A549 (cell line): ENCODE measurements around the gene RPL26. TPM values are rescaled to one million over a fixed set of nuclear protein-coding genes. Genes with fewer than 3 reads are reported as not detected.

Experiments
- ATAC-seq, 2 experiments: fragments of 200-7000 bp in 1 of 2; fragments of >200 bp in 1 of 2; cut with Nextera tagmentation in 1 of 2; cut with Tn5 transposase in 1 of 2; 3 replicates each; pipeline versions ENCODE4 v1.8.0 to v1.9.1; 2018 to 2020; ENCODE audit warnings: mild to moderate bottlenecking in 1 of 2, moderate library complexity in 1 of 2
- CTCF ChIA-PET: fragments of 300-600 bp; sonication (Branson Sonifier 250); formaldehyde crosslinking; extraction: SDS; loops from one replicate; lab custom pipeline; 2021; ENCODE audit warnings: antibody characterized with exemption, inconsistent platforms; lab: Yijun Ruan, JAX
- POLR2A ChIA-PET: fragments of 350-600 bp; formaldehyde crosslinking; extraction: SDS; loops from one replicate; lab custom pipeline; 2021; ENCODE audit warnings: antibody characterized with exemption, inconsistent platforms; lab: Yijun Ruan, JAX
- DNase-seq, 2 experiments: peaks; one replicate each; pipeline versions ENCODE4 v3.0.0 to v3.0.0-alpha.2; 2011 to 2016; ENCODE audit warnings: low read depth in 1 of 2, low spot score in 1 of 2
- FAIRE-seq: peaks from 2 replicates; lab custom pipeline; 2011; peaks lifted over from hg19 to GRCh38; lab: Jason Lieb, UNC
- H3K27ac ChIP-seq, 2 experiments: fragments of >200 bp; sonication (Bioruptor Twin); formaldehyde crosslinking; 3 replicates each; pipeline ENCODE4 v1.5.1; 2016 to 2017
- H3K4me1 ChIP-seq: fragments of >200 bp; sonication (Bioruptor Twin); formaldehyde crosslinking; 3 replicates; pipeline ENCODE4 v1.6.1; 2016
- H3K4me2 ChIP-seq: fragments of >200 bp; sonication (Bioruptor Twin); formaldehyde crosslinking; 3 replicates; pipeline ENCODE4 v1.6.1; 2016
- H3K4me3 ChIP-seq: fragments of >200 bp; sonication (Bioruptor Twin); formaldehyde crosslinking; 3 replicates; pipeline ENCODE4 v1.5.1; 2016
- H3K9me3 ChIP-seq: fragments of >200 bp; sonication (Bioruptor Twin); formaldehyde crosslinking; 3 replicates; pipeline ENCODE4 v1.6.1; 2016
- ATOH8 ChIP-seq: fragments of 250-450 bp; sonication (Bioruptor Pico); IDR thresholded peaks from 2 replicates; pipeline ENCODE4 v1.5.0; 2020; ENCODE audit warnings: low read depth, mild to moderate bottlenecking, moderate library complexity
- BHLHE40 ChIP-seq: IDR thresholded peaks from 2 replicates; pipeline ENCODE4 v1.6.1; 2012; ENCODE audit warnings: low read depth, low read length, inconsistent platforms
- CEBPB ChIP-seq, 2 experiments: fragments of >200 bp in 1 of 2; sonication (Bioruptor Twin) in 1 of 2; formaldehyde crosslinking in 1 of 2; IDR thresholded peaks; 2 replicates each; pipeline ENCODE4 v1.6.1; 2012 to 2016
- CHD4 ChIP-seq: fragments of 200-600 bp; sonication (generic); IDR thresholded peaks from 2 replicates; pipeline ENCODE4 v1.6.1; 2016; ENCODE audit warnings: antibody characterized with exemption, mild to moderate bottlenecking, borderline replicate concordance
- EHMT2 ChIP-seq: fragments of 200-600 bp; sonication (generic); IDR thresholded peaks from 2 replicates; pipeline ENCODE4 v1.6.1; 2016; ENCODE audit warnings: antibody characterized with exemption, low read depth, mild to moderate bottlenecking, moderate library complexity
- HES2 ChIP-seq: fragments of >200 bp; sonication (Bioruptor Twin); formaldehyde crosslinking; IDR thresholded peaks from 2 replicates; pipeline ENCODE4 v1.6.1; 2016
- HEYL ChIP-seq: fragments of 250-450 bp; sonication (Bioruptor Pico); IDR thresholded peaks from 2 replicates; pipeline ENCODE4 v1.8.0; 2021; ENCODE audit warnings: mild to moderate bottlenecking, moderate library complexity
- HMGXB4 ChIP-seq: fragments of 250-450 bp; sonication (Bioruptor Pico); IDR thresholded peaks from 2 replicates; pipeline ENCODE4 v1.5.0; 2021; ENCODE audit warnings: mild to moderate bottlenecking, moderate library complexity, borderline replicate concordance
- HOXA7 ChIP-seq: fragments of 250-450 bp; sonication (Bioruptor Pico); IDR thresholded peaks from 2 replicates; pipeline ENCODE4 v1.5.0; 2020; ENCODE audit warnings: mild to moderate bottlenecking, moderate library complexity
- JUN ChIP-seq, 2 experiments: fragments of >200 bp; sonication (Bioruptor Twin); formaldehyde crosslinking; IDR thresholded peaks; 2 replicates in 1 of 2; 3 replicates in 1 of 2; pipeline ENCODE4 v1.6.1; 2016 to 2017
- KDM1A ChIP-seq: fragments of 200-600 bp; sonication (generic); IDR thresholded peaks from 2 replicates; pipeline ENCODE4 v1.6.1; 2016; ENCODE audit warnings: low read depth, mild to moderate bottlenecking
- MAZ ChIP-seq: fragments of 150-350 bp; IDR thresholded peaks from 2 replicates; pipeline ENCODE4 v1.6.1; 2014; ENCODE audit warnings: antibody characterized with exemption, low read depth, low read length, borderline replicate concordance
- NFE2L2 ChIP-seq: fragments of 150-350 bp; conservative IDR thresholded peaks from 2 replicates; pipeline ENCODE4 v1.6.1; 2014; ENCODE audit warnings: low read length
- PBX3 ChIP-seq: IDR thresholded peaks from 2 replicates; pipeline ENCODE4 v1.6.1; 2012
- RCOR1 ChIP-seq: fragments of 150-350 bp; IDR thresholded peaks from 2 replicates; pipeline ENCODE4 v1.6.1; 2014; ENCODE audit warnings: antibody characterized with exemption, low read length, low read depth
- RFX5 ChIP-seq: fragments of 450-650 bp; IDR thresholded peaks from 2 replicates; pipeline ENCODE4 v1.7.1; 2014; ENCODE audit warnings: antibody characterized with exemption, mild to moderate bottlenecking, moderate library complexity
- RNF2 ChIP-seq: fragments of 200-600 bp; sonication (generic); IDR thresholded peaks from 2 replicates; pipeline ENCODE4 v1.6.1; 2016; ENCODE audit warnings: low read depth, mild to moderate bottlenecking, antibody characterized with exemption, moderate library complexity, borderline replicate concordance
- SMC3 ChIP-seq: fragments of >200 bp; sonication (Bioruptor Twin); formaldehyde crosslinking; IDR thresholded peaks from 3 replicates; pipeline ENCODE4 v1.6.1; 2018; ENCODE audit warnings: inconsistent platforms
- SREBF2 ChIP-seq: fragments of 450-650 bp; IDR thresholded peaks from 2 replicates; pipeline ENCODE4 v1.6.1; 2014; ENCODE audit warnings: mild to moderate bottlenecking, moderate library complexity
- TP53 ChIP-seq: fragments of 250-450 bp; sonication (Bioruptor Pico); IDR thresholded peaks from 2 replicates; pipeline ENCODE4 v1.5.0; 2021; ENCODE audit warnings: mild to moderate bottlenecking, moderate library complexity
- ZSCAN20 ChIP-seq: fragments of 250-450 bp; sonication (Bioruptor Pico); IDR thresholded peaks from 2 replicates; pipeline ENCODE4 v1.8.0; 2022; ENCODE audit warnings: mild to moderate bottlenecking, moderate library complexity
- WGBS: methylation state at CpG from one replicate; pipeline ENCODE4 v1.1.6; 2017; ENCODE audit errors: missing lambda C conversion rate; 5-methylcytosine and 5-hydroxymethylcytosine counted together
- polyA plus RNA-seq, 4 experiments: library from polyadenylated mRNA; depleted of rRNA in 3 of 4; stranded (reverse); fragments of >200 nt; fragmentation: RNase III in 1 of 4; extraction: RNeasy Plus Mini Kit Qiagen cat#74134 plus additional on column Dnase treatment in 1 of 4; gene quantifications; 2 replicates in 3 of 4; 3 replicates in 1 of 4; pipeline ENCODE4 v1.2.3, GENCODE V29; 2011 to 2017

The RPL26 gene
- polyA plus RNA-seq, 2 of the 4 experiments (the other 2 are of a cell fraction): 5,521 to 7,141 TPM

GRCh38 chr17:8418471-8418870 lies 35.5 kb upstream of the RPL26 start (continued):
- TF ChIP-seq KDM1A: no peak

- TF ChIP-seq HES2: no peak
- TF ChIP-seq CEBPB (IDR thresholded peaks at IDR 0.05): 0 out of 4 replicates have a peak, but pooled peaks of 1 of the 2 experiments have one; percentile 10
- Histone ChIP-seq H3K27ac (no peak overlapping the region), H3K4me1 (peaks cover 43% of the 10 kb centered on the region), H3K4me2 (peak overlapping the region; percentile 21; the same call in 2 of the 3 replicates), H3K4me3 (no peak overlapping the region), H3K9me3 (no peaks in the 10 kb centered on the region)
- DNase-seq (no peak), FAIRE-seq (peak; percentile 23), ATAC-seq (no peak; a peak in 1 of 6 replicates)
- POLR2A ChIA-PET: no interaction called here
- 57% methylated on average over 4 of the region's 4 CpGs for WGBS
- CTCF ChIA-PET: interaction anchor here (1.0 to 5.5 kb wide), 4 partner anchors 8 to 328 kb away, joined by 4 to 27 read pairs (median 6); no protein-coding TSS in a partner anchor
Observed at GRCh38 chr17:8417806-8418205, 34.8 kb upstream of the RPL26 start.

GRCh38 chr17:8413938-8414337 lies 30.9 kb upstream of the RPL26 start:
- H3K4me3 ChIP-seq: no peak overlapping the region
- TF ChIP-seq TP53 (CRISPR knock-in tag) (no peak), PBX3 (no peak), BHLHE40 (no peak), CHD4 (no peak), RCOR1 (no peak)

GRCh38 chr17:8413328-8413727 lies 30.3 kb upstream of the RPL26 start:
- no peak for TF ChIP-seq EHMT2
- no peak for TF ChIP-seq HMGXB4
- TF ChIP-seq ATOH8: no peak
- no peak for TF ChIP-seq RFX5
- TF ChIP-seq KDM1A: no peak
- TF ChIP-seq SREBF2: no peak
- no peak for TF ChIP-seq ZSCAN20 (CRISPR knock-in tag)
- no peak for TF ChIP-seq RNF2
- no peak for TF ChIP-seq HEYL (CRISPR knock-in tag)
- TF ChIP-seq MAZ: no peak
- no peak for TF ChIP-seq SMC3
- no peak for TF ChIP-seq JUN (IDR thresholded peaks at IDR 0.05)
- TF ChIP-seq HOXA7 (CRISPR knock-in tag): no peak
- TF ChIP-seq NFE2L2: no peak
- TF ChIP-seq CEBPB (IDR thresholded peaks at IDR 0.05): no peak
- TF ChIP-seq, all 56 proteins: peak for 0
- H3K4me1 ChIP-seq: peaks cover 14% of the 10 kb centered on the region; the same call in 2 of the 3 replicates
- H3K9me3 ChIP-seq: no peaks in the 10 kb centered on the region
- ChIA-PET POLR2A (interaction anchor here (0.6 kb wide), 1 partner anchor 87 kb away, joined by 3 read pairs; no protein-coding TSS in a partner anchor), CTCF (interaction anchor here (0.7 to 9.9 kb wide), 4 partner anchors 24 to 333 kb away, joined by 3 to 112 read pairs (median 7); no protein-coding TSS in a partner anchor)
- 62% methylated on average over 4 of the region's 4 CpGs for WGBS
- H3K4me3 ChIP-seq: no peak overlapping the region
- H3K27ac ChIP-seq: no peak overlapping the region
- no peak overlapping the region for H3K4me2 ChIP-seq
- ATAC-seq: no peak
- no peak for DNase-seq
- no peak for FAIRE-seq

More at GRCh38 chr17:8413938-8414337, 30.9 kb upstream of the RPL26 start:
- DNase-seq (no peak), ATAC-seq (no peak), FAIRE-seq (no peak)
- H3K9me3 ChIP-seq: no peaks in the 10 kb centered on the region
- CTCF ChIA-PET: interaction anchor here (0.6 to 9.9 kb wide), 5 partner anchors 10 to 333 kb away, joined by 3 to 112 read pairs (median 4); no protein-coding TSS in a partner anchor
- POLR2A ChIA-PET: no interaction called here
- H3K4me2 ChIP-seq: no peak overlapping the region
- H3K27ac ChIP-seq: no peak overlapping the region
- peaks cover 15% of the 10 kb centered on the region; the same call in 2 of the 3 replicates for H3K4me1 ChIP-seq
